ENCODE results near the gene USP20.

USP20 gene

GRCh38 chr9:129930743-129931142, 95.5 kb downstream of the USP20 start:
- FAIRE-seq, result no peak
- DNase-seq (ENCODE audit: insufficient read length, low spot score), result no peak
- TF ChIP-seq POLR2A (IDR thresholded peaks at IDR 0.05; ENCODE audit: low read depth, low read length), result no peak

Data from H54 (cell line).